GM21737 (cell line): Measurements from ENCODE around the gene CEBPG.

Source experiments
- ATAC-seq: cut with Tn5 transposase; IDR thresholded peaks from one replicate; pipeline ENCODE4 v1.9.1; 2021; ENCODE audit warnings: mild to moderate bottlenecking, moderate library complexity; ENCODE audit not compliant: unreplicated experiment

Gene CEBPG

GRCh38 chr19:33381101-33381500 is 7.6 kb downstream of the CEBPG start:
- ATAC-seq = no peak

- ATAC-seq = no peak
Measured at GRCh38 chr19:33382006-33382405, 8.5 kb downstream of the CEBPG start.

GRCh38 chr19:33382982-33383381 is 9.5 kb downstream of the CEBPG start:
- ATAC-seq = no peak

GRCh38 chr19:33383720-33384292 is 10.3 kb downstream of the CEBPG start:
- ATAC-seq = no peak

GRCh38 chr19:33384983-33385382 is 11.5 kb downstream of the CEBPG start:
- ATAC-seq = no peak

GRCh38 chr19:33385956-33386355 is 12.4 kb downstream of the CEBPG start:
- ATAC-seq = no peak

- ATAC-seq = no peak
Measured at GRCh38 chr19:33386361-33386858, 12.9 kb downstream of the CEBPG start.

GRCh38 chr19:33387351-33388230 is 14.1 kb downstream of the CEBPG start:
- ATAC-seq = no peak

- ATAC-seq = no peak
Measured at GRCh38 chr19:33388231-33388724, 14.8 kb downstream of the CEBPG start.

GRCh38 chr19:33388725-33389420 is 15.4 kb downstream of the CEBPG start:
- ATAC-seq = no peak

GRCh38 chr19:33389421-33390100 is 16.1 kb downstream of the CEBPG start:
- ATAC-seq = no peak

GRCh38 chr19:33390101-33390907 is 16.8 kb downstream of the CEBPG start:
- ATAC-seq = no peak

- no peak for ATAC-seq
Measured at GRCh38 chr19:33390908-33391630, 17.6 kb downstream of the CEBPG start.

GRCh38 chr19:33391631-33392249 is 18.2 kb downstream of the CEBPG start:
- ATAC-seq = no peak

GRCh38 chr19:33392341-33393285 is 19.1 kb downstream of the CEBPG start:
- no peak for ATAC-seq

- no peak for ATAC-seq
Measured at GRCh38 chr19:33393286-33394005, 19.9 kb downstream of the CEBPG start.

- no peak for ATAC-seq
Measured at GRCh38 chr19:33394006-33394722, 20.7 kb downstream of the CEBPG start.
